HG02840 (cell line): ENCODE measurements around the gene BICRAL.
A peak's percentile ranks its signal among the peaks of the same experiment; 100 is the strongest.

ENCODE experiments used
- ATAC-seq: cut with Tn5 transposase; IDR thresholded peaks from one replicate; pipeline ENCODE4 v1.9.1; 2021; ENCODE audit warnings: mild to moderate bottlenecking, moderate library complexity, moderate number of reproducible peaks; ENCODE audit not compliant: unreplicated experiment, low FRiP score

The BICRAL gene

DNA sequence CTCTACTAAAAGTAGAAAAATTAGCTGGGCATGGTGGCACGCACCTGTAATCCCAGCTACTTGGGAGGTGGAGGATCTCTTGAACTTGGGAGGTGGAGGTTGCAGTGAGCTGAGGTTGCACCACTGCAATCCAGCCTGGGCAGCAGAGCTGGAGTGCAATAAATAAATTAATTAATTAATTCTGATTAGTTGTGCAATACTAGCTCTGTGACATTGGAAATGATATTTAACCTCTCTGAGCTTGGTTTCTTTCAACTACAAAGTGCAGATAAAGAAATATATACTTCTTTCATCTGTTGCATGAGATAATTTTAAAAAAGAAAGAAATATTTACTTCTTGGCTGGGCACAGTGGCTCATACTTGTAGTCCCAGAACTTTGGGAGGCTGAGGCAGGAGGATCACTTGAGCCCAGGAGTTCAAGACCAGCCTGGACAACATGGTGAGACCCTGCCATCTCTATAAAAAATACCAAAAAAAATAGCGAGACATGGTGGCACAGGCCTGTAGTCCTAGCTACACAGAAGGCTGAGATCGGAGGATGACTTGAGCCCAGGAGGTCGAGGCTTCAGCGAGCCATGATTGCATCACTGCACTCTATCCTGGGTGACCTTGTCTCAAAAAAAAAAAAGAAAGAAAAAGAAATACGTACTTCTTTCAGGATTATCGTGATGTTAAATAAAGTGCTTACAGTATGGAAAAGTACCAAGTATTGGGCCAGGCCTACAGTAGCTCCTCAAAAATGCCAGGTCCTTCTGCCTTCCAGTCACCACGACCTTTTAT is 20.4 kb upstream of the BICRAL start:
- ATAC-seq: no peak

DNA sequence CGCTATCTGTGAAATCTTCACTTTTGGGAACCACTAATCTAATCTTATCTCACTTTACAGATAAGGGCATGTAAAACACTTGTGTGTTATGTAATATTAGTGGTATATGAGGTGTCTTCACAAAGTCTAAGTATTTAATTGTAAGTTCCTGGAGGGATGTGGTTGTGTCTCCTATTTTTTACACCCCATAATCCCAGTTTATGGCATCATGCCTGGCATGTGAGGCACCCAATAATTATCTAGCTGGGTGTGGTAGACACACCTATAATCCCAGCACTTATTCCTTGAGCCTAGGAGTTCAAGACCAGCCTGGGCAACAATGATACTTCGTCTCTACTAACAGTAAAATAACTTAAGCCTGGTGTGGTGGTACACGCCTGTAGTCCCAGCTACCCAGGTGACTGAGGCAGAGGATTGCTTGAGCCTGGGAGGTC is 19.4 kb upstream of the BICRAL start:
- no peak for ATAC-seq

DNA sequence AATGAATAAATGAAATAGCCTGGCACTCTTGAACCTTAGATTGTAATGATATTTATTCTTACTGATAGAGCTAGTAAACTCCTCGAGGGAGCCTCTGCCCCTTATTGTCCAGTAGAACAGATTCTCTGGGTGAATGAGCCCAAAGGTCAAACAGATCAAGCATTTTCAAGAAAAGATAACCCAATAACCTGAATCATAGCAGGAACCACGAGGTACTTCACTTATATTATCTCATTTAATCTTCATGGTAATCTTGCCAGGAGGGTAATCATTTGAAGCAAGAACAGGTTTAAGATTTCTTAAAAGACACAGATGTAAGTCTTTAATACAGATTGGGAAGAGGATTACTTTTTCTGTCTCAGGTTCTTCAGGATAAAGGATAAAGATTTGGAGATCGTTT is 18.9 kb upstream of the BICRAL start:
- ATAC-seq: no peak

DNA sequence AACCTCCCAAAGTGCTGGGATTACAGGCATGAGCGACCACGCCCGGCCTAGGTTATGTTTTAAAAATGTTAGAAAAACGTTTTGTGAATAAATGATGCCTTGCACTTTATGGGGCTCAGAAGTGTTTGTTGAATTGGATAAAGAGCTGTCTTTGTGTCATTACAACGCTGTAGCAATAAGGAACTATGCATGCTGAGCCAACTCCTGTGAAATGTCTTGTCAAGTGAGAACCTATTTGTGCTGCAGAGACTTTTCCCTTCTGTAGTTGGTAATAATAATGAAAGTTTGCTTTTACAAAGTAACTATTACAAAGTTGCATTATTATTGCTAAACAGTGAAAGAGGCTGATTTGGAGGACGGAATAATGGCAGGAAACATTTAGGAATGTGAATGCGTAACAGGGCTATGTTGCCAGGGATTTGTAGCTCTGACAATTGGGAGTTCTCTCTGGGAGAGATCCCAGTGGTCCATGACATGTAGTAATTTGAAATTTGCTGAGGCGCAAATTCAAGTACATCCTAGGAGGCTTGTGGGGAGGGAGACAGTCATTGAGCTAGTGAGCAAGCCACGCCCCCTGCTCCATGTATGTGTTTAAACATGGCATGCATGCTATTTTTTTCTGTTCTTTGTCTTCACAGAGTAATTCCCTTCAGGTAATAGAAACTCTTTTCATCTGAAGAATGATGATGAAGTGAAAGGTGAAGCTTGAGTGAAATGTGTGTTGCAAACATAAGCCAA is 16.8 kb upstream of the BICRAL start:
- no peak for ATAC-seq

DNA sequence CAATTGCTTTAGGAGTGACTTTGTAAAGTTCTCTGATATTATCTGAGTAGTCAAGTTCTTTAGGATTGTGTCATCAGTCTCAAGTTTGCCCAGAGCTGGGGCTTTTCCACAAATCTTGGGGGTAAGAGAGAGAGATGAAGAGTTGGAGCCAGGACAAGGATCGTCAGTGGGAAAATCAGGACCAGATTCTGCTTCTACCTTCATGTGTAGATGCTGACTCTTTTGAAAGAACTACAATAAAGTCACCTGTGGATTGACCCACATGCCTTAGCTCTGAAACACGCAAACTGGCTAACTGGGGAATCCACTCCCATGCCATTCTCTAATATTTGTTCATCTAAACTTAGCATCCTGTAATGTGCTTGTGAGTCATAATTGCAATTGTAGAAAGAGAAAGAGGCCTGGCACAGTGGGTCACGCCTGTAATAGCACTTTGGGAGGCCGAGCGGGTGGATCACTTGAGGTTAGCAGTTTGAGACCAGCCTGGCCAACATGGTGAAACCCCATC is 15.6 kb upstream of the BICRAL start:
- ATAC-seq: no peak

DNA sequence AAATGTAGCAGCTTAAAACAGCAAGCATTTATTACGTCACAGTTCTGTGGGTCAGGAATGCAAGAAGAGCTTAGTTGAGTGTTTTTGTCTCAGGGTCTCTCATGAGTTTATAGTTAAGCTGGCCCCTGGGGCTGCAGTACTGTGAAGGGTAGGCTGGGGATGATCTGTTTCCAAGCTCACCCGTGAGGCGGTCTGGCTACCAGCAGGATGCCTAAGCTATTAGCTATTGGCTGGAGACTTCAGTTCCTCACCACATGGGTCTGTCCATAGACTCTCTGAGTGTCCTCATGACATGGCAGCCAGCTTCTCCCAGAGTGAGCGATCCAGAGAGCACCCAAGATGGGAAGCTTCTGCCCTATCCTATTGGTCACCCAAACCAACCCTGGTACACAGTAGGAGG is 12.8 kb upstream of the BICRAL start:
- no peak for ATAC-seq

DNA sequence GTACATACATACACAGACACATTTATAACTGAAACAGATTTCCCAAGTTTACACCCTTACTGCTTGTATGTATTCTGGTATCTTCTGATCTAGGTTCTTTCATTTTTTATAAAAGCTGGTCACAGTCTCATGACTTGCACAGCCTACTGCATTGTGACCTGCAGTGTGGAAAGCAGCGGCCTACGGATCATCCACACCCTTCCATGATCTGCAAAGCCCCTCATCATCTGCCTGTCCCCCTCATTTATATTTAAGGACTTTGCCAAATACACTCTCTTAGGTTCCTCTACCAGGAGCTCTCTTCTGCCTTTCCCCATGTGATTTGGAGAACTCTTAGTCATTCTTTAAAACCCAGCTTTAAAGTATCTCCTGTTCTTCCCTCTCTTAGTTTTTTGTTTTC is 12.0 kb upstream of the BICRAL start:
- no peak for ATAC-seq

DNA sequence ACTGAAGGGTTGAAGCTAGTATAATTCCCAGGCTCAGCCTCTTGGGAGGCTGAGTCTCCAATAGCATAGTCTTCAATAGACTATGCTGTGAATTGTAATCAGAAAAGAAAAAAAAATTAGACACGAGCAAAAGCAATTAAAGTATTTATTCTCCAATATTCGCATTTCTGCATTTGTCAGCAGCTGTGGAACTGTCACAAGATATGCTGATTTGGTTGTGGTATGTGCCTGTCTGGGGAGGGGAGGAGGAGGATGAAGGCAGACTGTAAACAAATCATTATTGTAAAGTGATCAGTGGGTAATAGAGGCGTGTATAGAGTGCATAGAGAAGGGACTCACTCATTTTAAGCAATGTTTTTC is 10.1 kb upstream of the BICRAL start:
- peak; percentile 20 for ATAC-seq

DNA sequence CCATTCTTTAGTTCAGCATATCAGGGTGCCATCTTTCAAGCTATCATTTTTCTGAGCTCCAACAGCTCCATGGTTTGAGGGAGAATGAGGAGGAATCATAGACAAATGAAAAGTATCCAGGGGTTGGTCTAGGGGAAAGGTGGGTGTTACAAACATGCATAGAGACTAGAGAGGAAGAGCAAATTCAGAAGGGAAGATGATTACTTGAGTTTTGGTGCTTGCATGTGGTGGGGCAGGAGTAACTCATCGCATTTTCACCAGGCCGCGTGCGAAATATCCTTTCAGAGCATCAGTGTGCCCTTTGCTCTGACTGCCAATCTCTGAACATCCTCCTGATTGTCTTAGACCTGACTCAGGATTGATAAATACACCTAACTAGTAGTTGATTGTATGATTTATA is 7.7 kb upstream of the BICRAL start:
- no peak for ATAC-seq

DNA sequence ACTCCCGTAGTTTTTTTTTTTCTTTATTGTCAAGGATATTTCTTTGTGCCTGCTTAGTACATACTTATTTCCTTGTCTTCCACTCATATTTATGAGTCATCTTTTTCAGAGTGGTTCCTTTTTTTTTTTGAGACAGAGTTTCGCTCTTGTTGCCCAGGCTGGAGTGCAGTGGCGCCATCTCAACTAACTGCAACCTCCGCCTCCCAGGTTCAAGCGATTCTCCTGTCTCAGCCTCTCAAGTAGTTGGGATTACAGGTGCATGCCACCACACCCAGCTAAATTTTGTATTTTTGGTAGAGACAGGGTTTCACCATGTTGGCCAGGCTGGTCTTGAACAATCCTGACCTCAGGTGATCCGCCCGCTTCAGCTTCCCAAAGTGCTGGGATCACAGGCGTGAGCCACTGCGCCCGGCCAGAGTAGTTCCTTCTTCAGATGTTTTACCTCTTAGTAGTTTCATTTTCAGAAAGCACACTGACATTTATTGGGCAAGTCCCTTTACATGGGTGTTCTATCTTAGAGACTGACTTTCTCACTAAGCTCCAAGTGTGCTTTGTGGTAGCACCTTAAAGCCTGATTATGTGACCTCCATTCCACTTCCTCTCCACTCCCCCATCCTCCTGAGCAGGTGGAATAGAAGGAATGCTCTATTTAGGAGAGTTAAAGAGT is 6.9 kb upstream of the BICRAL start:
- peak; percentile 36 for ATAC-seq

DNA sequence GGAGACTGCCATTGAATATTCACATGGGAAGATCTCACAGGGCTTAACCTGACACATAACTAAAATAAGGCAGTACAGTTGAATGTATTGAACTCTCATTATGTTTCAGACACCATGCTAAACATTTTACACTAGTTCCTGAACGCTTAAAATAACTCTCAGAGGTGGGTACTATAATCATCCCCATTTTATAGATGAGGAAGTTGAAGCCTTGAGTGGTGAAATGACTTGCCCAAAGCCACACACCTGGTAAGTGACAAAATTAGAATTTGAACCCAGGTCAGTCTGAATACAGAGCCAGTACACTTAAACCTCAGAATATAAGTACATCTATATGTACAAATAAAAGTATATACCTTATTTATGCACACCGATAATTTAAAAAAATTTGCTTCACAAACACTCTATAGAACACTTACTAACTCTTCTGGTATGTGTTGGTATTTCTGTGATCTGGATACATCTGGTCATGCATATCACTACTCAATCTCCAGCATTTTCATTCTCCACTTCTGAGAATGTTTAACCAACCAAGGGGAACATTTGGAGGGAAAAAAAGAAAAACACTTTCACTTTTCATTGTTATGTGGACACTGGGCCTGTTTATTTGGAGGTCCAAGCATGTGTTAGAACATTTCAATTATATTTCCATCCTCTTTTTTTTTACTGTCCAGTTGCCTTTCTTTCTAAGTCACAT is 4.6 kb upstream of the BICRAL start:
- no peak for ATAC-seq

DNA sequence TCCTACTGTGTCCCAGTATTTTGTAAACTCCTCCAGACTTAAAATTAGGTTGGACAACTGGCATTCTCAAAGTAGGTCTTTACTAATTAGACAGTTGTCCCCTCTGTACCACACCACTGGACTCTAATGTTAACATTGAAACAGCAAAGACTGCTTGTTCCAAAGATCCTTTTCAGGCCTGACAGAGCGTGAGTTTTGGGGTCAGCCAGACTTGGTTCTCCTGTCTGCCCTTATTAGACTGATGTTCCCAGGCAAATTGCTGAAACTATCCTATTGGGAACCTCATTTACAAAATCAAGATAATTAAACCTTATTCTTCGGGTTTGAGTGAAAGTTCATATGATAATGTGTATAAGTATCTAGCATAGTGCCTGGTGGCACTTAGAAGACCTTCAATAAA is 3.7 kb upstream of the BICRAL start:
- no peak for ATAC-seq

DNA sequence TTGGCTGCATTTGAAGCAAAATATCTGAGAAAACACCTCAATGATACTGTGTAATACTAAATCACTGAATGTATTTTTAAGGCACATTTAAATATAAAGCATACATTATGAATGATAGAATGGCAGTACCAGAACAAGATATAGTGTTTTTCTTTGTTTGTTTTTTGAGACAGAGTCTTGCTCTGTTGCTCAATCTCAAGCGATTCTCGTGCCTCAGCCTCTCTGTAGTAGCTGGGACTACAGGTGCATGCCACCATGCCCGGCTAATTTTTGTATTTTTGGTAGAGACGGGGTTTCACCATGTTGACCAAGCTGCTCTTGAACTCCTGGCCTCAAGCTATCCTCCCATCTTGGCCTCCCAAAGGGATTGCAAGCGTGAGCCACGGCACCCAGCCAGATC is 2.3 kb upstream of the BICRAL start:
- no peak for ATAC-seq

DNA sequence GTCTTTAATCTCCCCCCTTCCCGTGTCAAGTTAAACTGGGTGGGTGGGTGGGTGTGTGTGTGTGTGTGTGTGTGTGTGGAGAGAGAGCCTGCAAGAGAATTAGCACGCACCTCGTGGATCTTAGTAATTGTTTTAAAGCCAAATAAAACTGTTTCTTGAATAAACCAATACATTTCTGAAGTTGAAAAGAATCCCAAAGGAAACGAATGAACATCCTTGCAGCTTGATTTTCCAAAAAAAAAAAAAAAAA is 381 bp upstream of the BICRAL start:
- no peak for ATAC-seq

DNA sequence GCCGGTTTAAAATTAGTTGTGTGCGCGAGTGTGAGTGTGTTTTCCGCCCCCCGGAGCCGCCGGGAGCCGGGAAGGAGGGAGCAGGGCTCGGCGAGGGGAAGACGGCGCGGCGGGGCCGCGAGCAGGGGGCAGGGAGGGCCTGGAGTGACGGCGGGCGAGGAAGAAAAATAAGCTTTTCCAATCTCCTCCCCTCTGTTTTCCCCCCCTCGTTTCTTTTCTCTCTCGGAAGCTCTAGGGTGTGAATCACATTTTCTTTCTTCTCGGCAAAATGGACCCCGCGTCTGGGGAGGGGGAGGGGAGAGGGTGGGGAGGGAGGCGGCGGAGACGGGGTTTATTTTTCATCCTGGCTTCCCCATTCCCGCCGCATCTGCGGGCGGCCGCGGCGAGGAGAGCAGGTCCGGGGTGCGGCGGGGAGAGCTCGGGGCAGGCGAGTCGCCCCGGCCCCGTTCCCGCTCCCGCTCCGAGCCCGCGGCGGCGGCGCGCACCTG is 881 bp downstream of the BICRAL start:
- ATAC-seq: peak; percentile 15

DNA sequence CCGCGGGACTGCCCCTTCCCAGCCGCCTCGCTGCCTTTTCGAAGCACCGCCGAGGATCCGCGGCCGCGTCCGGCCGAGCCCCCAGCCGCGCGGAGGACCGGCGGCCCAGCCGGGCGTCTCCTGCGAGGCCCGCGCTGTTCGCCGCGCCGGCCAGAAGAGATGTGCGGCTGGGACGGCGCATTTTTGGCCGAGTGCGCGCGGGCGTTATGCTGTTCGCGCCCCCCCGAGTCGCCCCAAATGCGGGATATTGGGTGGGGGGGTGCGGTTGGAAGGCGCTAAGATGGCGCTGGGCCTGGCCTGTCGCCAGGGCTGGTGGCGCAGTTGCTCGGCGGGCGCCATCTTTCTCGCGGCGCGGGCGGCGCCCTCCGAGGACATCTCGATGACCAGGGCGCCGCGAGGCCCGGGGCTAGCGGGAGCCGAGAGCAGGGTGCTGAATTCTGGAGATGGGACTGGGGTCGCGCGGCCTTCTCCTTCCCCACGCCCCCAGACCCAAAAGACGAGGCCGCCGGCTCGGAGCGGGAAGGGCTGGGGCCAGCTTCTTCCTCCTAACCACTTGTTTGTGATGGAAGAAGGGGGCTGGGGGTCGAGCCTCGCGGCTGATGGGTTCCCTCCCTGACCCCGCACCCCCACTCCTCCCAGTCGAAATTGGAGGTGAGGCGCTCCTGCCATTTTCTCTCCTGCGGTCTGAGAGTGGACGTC is 1.5 kb downstream of the BICRAL start:
- ATAC-seq: peak; percentile 41

DNA sequence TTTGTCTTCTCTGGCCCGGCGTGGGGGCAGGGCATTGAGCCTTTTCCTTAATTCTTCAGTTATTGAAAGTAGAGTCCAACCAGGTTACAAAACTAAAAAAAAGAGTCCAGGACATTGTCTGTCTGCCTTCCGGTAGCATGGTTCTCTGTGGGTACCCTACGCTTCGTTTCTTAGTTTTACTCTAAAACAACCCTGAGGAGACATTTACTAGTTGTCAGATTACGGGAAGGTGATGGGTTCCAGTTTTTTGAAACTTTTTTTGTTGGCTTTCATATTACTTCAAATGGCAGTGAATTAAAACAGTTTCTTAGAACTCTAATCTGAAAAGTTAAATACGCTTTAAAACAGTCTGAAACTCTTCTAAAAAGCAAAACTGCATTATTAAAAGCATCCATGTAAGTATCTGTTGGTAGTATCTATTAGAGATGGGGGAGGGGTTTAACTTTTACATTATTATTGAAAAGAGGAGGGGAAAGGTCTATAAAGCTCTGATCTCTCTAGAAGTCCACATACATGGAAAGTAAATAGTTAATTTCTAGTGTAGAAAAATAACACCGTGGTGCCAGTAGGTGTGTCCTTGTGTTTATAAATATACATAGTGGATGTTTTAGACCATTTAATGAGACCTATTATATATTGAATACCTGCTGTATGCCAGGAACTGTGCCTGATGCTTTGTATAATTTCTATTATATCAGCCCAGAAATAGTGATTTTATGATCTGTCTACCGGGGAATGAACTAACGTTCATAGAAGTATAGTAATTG is 2.2 kb downstream of the BICRAL start:
- no peak for ATAC-seq

DNA sequence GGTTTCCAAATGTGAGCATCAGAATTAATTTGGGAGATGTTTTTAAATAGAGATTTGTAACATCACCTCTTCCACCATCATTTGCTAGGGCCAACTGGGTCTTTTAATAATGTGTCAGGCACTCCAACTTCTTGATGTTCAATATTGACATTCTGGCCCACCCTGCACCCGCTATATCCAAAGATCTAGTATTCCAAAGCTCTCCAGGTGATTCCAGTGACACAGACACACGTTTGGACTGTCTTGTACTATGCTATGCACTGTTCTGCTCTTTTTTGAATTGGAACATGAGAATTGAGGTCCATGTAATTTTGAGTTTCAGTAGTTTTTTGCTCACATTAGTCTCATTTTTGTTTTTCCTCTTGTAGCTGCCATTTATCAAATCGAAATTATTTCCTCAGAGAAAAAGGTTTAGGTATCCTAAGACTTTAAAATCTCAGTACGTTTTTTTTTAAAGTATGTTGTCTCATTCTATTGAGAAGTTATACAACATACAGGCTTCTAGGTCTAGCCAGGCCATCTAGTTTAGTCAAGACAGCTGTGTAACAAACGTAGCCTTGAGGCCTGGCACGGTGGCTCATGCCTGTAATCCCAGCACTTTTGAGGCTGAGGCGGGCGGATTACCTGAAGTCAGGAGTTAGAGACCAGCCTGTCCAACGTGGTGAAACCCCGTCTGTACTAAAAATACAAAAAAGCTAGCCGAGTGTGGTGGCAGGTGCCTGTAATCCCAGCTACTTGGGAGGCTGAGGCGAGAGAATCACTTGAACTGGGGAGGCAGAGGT is 3.1 kb downstream of the BICRAL start:
- ATAC-seq: no peak

DNA sequence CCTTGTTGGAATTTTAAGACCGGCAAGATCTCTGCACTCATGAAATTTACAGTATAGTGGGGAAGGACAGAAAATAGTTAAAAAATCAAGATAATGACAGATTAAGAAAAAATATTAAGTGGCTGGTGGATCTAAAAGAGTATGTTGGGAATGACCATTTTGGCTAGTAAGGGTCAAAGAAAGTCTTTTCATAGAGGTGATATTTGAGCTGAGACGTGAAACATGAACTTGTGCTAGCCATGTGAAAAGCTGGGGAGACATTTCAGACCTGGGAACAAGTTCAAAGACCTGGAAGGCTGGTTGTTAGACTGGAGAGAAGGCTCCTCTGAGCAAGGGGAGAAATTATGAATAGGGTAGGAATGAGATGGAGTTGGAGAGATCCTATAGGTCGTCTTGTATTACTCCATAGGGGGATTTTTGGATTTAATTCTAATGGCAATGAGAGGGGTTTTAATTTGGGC is 4.7 kb downstream of the BICRAL start:
- ATAC-seq: no peak
